Activated CD4-positive, CD25-positive, alpha-beta regulatory T cell treated with anti-CD3 and anti-CD28 coated beads, Interleukin-2, amount 50 U/mL, for 24 hours (primary cell): ENCODE measurements around the gene CD82.

Source experiments
- ATAC-seq, 2 donors: fragments of 150-1000 bp; cut with Tn5 transposase; one replicate each; pipeline ENCODE4 v1.10.0; 2021; ENCODE audit warnings: mild to moderate bottlenecking in 1 of 2, moderate library complexity in 1 of 2

The CD82 gene

DNA sequence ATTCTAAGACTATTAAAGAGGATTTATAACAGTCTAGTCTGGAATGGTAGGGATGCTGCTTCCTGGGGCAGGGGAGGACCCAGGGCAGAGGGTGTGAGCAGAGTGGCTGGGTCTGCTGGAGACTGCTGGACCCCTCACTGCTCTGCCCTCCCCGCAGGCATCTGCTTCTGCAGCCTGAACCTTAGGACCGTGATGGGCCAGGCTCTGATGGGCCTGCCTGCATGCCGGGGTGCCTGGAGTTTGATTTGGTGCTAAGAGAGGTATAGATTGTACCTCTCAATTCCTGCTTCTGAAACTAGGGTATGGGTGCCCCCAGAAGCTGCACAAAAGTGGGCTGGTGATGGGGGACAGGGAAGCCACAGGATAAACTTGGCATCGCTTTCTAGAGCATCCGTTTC lies 54.9 kb downstream of the CD82 start:
- ATAC-seq: no peak

DNA sequence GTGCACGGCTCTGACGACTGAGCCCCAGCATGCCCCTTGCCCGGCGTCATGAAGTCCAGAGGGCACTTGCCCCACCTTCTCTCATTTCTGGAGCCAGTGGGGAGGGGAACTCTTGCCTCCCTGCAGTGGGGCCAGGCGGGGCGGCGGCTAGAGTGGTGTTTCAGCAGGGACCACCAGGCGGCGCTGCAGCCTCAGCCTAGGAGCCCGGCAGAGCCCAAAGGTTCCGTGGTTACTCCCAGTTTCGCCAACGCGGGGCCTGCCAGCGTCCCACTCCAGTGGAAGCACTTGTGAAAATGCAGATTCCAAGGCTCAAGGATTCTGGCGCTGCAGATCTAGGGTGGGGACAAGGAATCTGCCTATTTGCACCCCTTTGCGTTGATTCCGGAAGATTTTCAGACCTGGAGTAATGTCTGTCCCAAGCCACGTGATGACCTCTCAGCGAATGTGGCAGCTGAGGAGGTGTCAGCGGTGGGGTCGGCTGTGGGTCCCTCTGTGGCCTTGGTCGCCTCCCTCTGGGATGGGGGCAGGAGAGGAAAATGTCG lies 55.7 kb downstream of the CD82 start:
- peak in 1 of 2 donors; percentile 36 for ATAC-seq

DNA sequence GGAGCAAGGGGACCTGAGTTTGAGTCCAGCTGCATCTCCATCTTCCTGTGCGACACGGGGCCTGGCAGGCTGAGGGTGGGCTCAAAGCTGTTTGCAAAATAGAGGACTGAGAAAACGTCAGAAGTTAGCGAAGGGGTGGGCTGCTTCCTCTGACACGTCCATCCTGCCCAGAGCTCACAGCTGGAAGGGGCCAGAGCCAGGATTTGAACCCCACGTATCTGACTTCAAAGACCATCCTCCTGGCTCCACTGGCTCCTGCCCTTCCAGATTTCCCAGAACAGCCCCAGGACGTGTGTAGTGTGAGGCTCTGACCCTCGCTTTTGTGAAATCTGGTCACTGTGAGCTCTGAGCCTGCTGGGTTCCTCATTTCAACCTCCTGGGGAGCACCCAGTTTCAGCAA lies 56.3 kb downstream of the CD82 start:
- ATAC-seq: no peak

DNA sequence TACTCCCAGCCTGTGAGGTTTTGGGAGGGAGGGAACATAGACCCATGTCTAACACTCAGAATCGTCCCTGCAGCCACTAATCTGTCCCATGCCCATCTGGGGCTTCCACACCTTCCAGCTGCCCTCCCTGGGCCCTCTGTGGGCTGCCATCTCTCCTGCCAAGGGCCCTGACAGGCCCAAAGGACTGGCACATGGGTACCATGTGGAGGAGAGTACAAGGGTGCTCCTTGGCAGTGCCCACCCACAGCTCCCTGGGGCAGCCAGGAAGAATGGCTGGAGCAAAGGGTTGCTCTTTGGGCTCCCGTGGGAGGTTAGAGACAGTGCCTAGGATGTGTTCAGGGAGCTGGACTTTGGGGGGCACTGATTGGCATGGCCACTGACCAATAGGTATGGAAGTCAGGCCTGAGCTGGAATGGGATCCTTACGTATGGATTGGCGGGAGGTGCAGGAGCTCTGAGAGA lies 56.8 kb downstream of the CD82 start:
- no peak for ATAC-seq

DNA sequence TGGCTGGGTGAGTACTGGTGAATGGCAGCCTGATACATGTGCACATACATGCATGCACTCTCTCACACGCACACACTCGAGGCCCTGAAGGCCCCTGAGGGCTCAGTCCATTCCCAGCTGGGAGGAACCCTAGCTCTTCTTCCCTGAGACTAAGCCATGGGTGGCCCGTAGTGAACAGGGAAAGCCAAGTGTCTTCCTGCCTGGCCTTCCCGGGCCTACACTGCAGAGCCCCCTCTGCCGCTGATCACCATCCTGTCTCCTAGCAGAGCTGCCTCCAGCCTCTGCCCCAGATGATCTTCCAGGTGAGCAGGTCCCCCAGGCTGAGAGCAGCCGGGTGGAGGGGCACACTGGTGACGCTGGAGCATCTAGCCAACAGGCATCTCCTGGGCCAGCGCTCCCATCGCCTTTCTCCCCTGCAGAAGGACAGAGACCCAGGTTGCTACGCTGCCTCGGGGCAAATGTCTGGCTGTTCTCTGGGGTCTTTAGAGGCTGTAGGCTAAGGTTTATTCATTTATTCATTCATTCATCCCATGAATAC lies 57.3 kb downstream of the CD82 start:
- no peak for ATAC-seq

DNA sequence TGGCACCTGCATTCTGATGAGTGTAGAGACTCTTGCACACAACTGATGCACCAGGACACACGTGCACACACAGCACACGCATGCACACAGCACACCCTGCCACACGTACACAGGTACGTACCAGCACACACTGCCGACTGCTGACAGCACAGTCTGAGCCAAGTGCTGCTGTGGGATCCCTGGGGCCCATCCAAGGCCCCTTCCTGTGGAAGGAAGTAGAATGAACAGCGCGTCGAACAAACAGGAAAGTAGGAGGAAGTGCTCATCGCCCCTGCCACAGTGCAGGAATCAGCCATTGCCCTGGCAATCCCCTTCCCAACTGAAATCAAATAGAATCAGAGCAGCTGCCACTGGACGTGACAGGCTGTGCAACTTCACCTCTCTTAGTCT lies 57.9 kb downstream of the CD82 start:
- no peak for ATAC-seq

DNA sequence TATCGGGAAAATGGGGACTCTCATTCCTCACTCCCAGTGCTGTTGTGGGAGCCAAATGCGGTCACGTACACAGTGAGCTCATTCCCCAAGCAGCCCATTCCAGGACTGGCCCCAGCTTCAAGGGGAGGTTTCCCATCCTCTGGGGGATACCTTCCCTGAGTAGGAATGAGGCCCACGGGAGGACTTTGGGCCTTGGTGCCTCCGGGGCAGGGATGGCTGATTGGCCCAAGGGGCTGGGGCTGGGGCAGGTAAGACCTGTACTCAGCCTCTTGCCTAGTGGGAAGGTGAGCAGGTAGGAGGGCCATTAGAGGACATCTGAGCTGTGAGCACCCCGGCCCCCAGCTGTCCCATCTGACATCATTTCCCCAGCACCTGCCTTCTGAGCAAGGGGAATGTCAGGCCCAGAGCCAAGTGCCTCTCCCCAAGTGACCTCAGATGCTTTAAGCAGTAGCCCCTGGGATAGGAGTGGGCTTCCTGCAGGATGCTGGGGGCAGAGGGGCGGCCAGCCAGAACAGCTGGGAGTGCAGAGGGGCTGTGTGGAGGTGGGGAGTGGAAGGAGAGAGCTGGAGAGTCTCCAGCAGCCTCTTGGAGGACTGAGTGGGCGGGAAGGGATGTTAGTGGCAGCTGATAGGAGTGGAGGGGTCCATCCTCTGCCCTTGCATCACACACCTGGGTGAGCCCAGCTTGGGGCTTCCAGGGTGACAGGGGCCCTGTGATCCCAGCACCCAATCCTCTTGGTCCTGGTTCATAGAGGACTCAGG lies 58.4 kb downstream of the CD82 start:
- ATAC-seq: no peak

DNA sequence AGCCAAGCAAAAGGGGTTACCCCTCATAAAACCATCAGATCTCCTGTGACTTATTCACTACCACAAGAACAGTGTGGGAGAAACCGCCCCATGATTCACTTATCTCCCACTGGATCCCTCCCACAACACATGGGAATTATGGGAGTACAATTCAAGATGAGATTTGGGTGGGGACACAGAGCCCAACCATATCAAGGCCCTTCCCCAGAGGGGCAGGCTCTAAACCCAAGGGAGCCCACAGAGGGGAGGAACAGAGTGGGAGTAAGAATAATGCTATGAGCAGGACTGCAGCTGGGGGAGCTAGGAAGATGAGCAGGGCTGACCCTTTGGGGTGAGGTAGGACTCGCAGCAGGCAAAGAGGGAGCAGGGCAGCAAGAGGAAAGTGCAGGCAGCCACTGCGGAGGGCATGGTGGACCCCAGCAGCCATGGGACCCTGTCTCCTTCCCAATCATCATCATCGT lies 59.3 kb downstream of the CD82 start:
- ATAC-seq: no peak

DNA sequence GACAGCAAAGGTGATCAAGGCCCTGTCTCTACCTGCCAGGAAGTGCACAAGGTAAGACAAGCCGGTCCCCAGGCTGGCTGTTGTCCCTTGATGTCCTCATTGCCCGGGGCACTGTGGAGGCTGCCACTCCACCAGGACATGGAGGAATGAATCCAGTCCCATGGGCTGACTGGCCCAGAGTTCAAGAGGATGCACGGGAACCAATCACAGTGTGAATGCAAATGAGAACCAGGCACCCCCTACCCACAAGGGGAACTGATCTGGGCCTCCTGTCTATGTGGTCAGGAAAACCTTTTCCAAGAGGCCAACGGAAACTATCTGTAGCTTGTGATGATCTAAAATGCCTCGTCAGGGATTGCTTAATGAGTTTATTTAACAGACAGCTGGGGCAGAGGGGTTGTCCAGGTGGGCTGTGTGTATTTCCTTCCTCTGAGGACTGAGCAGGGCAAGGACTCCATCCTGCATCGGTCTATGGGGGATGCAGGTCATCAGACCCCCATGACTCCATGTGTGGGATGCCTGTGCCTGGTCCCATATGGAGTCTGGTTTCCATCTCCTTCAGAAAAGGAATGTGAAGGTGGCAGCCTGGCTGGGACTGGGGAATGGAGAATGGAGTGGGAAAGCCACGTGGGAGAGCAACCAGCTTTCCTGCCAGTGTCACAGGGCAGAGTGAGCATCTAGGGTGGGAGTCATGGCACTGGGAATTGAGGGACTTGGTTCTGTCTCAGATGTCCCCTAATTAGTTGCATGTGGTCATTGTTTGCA lies 60.5 kb downstream of the CD82 start:
- ATAC-seq: no peak

DNA sequence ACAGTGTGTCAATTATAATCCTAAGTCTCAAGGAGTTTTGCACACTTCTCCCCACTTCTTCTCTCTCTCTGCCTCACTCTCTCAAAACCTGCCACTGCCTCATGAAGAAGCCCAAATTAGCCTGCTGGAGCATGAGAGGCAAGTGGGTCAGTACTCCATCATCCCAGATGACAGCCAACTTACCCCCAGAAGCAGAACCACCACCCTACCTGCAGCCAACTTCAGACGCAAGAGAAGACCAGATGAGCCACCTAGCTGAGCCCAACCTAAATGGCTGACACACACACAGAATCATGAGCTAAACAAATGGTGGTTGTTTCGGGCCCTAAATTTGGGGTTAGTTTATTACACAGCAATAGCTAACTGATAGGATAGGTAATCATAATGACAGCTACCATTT lies 61.2 kb downstream of the CD82 start:
- ATAC-seq: no peak

DNA sequence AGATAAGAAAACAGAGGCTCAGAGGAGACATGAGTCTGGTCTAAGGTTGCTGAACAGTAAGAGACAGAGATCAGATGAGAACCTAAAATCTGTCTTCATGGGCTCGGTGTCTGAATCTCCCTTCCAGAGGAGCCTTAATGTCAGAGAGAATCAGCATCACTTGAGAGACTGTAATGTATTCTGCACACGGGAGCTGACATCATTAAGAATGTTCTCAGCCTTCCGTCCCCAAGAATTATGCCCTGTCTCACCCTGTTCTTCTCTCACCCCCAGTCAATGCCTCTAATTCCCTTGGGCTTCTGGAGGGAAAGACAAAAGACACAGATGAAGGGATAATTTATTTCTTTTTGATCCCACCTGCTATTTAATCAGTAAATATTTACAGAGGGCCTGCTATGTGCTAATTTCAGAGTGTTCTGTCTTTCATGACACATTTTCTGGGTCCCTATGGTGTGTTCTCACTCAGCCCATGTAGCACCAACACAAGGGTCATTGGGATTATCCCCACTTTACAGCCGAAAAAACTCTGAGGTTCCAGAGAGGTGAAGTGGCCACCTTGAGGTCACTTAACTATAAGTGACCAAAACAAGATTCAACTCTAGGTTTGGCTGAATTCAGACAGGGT lies 61.8 kb downstream of the CD82 start:
- no peak for ATAC-seq

DNA sequence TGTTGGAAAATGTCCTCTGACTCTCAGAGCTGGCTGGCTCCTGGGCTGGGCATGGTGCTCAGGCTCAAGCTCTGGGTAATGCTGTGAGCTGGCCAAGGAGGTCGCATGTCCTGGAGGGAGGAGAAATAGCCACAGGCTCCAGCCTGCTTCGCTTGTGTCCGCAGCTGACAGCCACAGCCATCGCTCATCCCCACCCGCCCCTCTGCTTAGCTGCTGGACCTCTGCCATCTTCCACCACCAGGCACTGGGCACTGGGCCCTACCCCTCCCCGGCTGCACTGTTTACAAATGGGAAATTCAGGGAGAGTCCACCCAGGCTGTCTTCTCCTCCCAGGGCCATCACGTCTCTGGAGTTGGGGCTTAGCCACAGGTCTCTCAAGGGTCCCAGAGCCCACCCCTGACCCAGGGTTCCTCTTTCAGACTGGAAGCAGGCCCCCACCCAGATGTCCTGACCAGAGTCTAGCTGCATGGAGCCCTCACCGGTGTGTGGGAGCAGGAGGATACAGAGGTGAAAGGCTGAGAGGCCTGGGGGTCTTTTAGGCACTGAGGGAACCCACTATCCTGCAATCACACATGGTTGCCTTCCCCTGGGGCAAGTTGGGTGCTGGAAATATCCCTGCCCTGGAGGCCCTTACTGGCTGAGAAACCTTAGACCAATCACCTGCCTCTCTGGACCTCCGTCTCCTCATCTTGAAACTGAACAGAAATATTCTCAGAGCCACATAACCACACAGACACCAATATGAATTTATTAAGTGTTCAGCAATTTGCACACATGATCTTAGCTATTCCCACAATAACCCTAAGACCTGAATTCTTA lies 62.7 kb downstream of the CD82 start:
- ATAC-seq: no peak

DNA sequence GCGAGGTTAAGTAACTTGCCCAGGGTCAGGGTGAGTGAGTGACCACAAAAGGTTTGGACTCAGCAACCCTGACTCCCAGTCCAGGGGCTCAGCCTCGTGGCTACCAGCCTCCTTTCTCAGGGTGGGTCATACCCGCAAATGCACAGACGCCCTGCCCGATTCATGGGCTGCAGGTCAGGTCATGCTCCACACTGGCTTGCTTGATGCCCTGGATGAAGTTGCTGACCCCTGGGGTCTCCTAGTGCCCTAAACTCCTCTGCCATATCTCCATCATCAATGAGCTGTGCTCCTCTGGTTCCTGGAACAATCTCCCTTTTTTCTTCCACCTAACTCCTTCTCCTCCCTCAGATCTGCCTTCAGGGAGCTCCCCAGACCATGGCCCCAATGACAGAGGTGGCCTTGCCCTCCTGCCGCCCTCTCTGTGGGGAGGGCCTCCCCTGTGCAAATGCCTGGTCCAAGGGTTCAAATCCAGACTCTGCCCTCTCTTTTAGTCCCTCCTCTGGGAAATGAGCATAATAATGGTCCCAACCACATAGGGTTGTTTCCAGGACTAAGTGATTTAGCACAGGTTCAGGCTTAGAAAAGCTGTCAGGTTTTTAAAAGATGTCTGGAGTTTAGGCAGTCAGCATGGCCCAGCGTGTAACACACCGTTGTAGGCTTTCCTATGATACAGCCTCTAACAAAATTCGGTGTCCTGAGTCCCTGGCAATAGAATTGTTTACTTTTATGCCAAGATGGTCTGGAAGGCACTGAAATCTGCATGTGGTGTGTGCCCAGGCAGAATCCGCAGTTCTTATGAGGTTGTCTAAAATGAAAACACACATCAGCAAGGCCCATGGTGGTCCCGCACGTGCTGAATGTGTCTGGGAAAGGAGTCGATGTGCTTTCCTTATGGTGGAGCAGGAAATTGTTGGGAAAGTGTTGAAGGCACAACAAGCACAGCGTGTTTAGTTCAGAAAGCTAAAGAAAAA lies 63.6 kb downstream of the CD82 start:
- no peak for ATAC-seq

DNA sequence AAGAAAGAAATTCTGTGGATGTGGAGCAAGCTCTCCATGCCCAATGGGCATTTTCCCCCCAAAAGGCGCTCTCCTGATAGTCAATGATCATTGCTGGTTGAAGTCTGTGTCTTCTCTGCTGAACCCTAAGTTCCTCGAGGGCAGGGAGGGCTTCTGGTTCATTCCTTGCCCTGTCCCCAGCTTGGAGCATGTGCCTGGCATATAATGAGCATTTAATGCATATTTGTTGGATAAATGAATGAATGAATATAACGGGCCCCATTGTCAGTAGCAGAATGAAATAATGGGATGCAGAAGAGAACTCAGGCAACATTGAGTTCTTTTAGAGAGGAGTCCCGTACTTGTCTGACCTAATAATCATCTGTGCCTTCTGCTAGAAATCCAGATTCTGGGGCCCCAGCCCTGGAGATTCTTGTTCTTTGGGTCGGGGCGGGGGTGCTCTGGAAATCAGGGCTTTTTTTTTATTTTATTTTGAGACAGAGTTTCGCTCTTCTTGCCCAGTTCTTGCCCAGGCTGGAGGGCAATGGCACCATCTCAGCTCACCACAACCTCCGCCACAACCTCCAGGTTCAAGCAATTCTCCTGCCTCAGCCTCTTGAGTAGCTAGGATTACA lies 64.4 kb downstream of the CD82 start:
- no peak for ATAC-seq

DNA sequence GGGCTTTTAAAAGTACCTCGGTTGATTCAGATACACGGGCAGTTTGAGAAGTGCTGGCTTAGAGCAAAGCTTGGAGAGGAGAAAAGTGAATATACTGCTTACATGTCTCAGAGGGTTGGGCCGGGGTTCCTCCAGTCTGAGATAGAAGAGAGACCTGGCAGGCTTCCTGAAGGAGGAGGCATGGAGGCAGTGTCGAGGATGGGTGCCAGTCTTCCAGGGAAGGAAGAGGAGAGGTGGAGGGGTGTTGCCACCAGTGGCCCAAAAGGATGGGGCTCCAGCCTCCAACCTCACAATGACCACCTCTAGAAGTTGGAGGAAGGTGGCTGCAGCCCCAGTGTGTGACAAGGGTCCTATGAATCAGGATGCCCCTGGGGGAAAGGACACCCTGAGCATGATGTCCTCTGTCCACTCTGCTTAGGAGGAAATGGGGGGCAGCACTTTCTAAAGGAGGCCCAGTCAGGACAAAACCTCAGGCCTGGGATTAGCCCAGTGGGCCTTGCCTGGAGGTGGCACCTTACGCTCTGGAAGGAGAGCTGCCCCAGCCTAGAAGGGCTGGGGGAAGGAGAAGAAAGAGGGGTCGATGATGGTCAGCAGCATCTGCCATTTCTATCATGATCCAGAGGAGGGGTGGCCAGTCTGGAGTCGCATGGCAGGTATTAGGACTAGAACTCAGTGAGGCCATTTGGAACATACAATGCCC lies 65.2 kb downstream of the CD82 start:
- no peak for ATAC-seq

DNA sequence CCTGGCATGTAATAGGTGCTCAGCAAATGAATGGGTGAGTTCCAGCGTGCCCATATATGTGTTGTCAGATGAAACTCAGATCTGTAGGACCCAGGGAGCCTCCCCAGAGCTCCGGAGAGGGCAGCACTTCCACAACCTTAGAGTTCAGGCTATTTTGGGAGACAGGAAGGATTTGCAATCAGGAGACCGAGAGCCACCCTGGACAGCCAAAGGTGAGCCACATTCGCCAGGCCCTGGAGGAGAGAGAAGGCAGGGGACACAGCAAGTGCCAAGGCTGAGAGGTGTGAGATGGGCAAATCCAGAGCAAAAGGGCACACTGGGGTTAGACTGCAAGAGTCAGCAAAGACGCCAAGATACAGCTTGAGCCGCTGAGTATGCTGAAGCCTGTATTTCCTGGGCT lies 66.4 kb downstream of the CD82 start:
- no peak for ATAC-seq

DNA sequence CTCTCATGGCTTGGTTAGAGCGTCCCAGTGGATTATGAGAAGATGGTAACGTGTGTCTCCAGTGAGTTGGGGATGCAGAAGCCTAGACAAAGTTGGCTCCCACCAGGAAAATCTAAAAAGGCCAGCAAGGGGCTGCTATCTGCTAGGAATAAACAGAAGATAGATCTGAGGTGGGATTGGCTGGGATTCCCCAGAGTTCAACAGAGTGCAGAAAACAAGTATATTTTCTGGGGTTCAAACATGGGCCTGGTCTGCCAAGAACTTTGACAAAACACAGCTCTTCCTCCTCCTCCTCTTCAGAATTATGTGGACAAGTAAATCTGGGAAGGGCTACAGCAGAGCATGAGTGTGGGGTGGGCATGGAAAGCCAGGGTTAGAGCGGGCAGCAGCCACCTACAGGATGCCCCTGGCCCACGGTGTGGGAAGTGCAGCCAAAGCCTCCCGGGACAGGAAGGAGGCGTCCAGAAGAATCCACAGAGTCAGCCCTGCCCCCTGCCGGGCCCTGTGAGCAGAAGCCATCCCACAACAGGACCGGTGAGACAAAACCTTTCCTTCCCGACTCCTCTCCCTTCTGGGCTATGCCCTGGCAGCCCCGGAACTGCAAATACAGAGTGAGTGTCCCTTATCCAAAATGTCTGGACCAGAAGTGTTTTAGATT lies 67.1 kb downstream of the CD82 start:
- ATAC-seq: no peak

DNA sequence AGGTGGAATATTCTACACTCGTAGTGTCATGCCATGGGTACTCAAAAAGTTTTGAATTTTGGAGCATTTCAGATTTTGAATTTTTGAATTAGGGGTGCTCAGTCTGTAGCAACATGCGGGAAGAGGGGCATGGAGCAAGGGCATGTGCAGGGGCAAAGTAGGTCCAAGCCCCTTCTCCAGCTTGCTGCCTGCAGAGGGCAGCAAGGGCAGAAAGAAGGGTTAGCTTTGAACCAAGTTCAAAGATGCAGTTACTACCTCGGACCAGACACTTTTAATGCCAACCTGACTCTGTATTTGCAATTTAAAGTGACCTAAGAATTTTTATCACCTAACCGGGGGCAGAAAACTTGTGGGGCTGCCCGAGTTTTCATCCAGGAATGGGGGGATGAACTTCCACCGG lies 68.2 kb downstream of the CD82 start:
- no peak for ATAC-seq
